ENCODE data around the gene CAPN9.

DNA sequence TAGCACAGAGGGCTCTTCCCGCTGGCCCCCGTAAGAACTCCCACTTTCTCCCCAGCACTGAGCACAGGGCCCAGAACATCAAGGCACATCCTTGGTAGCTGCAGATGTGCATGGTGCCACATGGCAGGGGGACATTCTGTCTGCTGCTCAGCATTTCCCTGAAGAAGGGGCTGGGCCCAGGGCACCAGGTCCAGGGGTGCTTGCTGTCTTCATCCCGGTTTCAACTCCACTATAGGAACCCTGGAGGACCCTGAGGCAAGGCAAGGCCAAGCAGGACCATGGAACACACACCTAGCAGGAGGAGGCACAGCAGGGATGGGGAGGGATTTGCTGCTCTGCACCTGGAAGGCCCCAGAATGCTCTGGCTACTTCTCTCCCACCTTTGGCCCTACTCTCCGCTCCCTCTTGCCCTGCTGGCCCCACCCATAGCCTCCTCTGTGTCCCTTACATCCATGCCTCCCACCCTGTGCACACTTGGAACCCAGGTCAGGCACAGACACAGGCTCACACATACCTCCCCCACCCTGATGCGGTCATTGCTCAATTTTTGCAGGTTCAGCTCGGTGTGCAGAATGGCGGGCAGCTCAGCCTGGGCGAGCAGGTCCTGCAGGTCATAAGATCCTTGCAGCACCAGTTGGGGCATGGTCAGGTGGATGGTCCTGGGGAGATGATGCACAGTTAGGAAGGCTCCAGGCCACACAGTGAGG, 43.4 kb upstream of the CAPN9 start:
- TF ChIP-seq, protein P1, sequence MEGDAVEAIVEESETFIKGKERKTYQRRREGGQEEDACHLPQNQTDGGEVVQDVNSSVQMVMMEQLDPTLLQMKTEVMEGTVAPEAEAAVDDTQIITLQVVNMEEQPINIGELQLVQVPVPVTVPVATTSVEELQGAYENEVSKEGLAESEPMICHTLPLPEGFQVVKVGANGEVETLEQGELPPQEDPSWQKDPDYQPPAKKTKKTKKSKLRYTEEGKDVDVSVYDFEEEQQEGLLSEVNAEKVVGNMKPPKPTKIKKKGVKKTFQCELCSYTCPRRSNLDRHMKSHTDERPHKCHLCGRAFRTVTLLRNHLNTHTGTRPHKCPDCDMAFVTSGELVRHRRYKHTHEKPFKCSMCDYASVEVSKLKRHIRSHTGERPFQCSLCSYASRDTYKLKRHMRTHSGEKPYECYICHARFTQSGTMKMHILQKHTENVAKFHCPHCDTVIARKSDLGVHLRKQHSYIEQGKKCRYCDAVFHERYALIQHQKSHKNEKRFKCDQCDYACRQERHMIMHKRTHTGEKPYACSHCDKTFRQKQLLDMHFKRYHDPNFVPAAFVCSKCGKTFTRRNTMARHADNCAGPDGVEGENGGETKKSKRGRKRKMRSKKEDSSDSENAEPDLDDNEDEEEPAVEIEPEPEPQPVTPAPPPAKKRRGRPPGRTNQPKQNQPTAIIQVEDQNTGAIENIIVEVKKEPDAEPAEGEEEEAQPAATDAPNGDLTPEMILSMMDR (conservative IDR thresholded peaks at IDR 0.05; ENCODE audit: low read depth, low read length), result no peak
- TF ChIP-seq EZH2 (IDR thresholded peaks at IDR 0.05; ENCODE audit: low read length, unreplicated experiment) (no peak), EZH2phosphoT487 (IDR thresholded peaks at IDR 0.05; ENCODE audit: borderline replicate concordance, low read length) (no peak)
